ENCODE measurements around the gene KCNC2.

- TF ChIP-seq CTCF (IDR thresholded peaks at IDR 0.05; ENCODE audit: insufficient read depth, low read length, poor library complexity, severe bottlenecking): no peak
- no peak for TF ChIP-seq EZH2phosphoT487 (conservative IDR thresholded peaks at IDR 0.05; ENCODE audit: low read length)
Observed at GRCh38 chr12:75103822-75104221, 105.8 kb downstream of the KCNC2 start.

Measured in SU-DHL-6 (cell line).